Measurements from ENCODE around the gene ALDH1B1. TPM values are rescaled to one million over a fixed set of nuclear protein-coding genes. Genes with fewer than 3 reads are reported as not detected.

Gene ALDH1B1
- total RNA-seq, 1 experiment from 2014 or later = 29.0 TPM

DNA sequence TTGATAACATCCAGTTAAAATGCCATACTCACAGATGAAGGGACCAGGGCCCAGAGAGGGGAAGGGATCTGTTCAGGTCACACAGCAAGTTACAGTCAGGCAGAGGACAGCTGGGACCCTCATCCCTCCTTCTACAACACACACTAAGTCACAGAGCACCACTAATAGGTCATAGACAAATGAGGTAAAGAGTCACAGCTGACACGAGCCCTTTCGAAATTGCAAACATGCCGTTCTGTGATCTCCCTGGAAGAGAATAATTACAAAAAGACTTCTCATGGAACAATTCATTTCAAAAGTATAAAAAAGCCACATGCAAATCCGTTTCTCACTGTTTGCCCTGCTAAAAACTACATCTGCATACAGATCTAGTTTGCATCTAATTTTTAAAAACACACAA lies 16.2 kb downstream of the ALDH1B1 start:
- TF ChIP-seq EZH2 (IDR thresholded peaks at IDR 0.05; ENCODE audit: low read length, unreplicated experiment) (no peak), EZH2phosphoT487 (IDR thresholded peaks at IDR 0.05; ENCODE audit: borderline replicate concordance, low read length) (no peak)
- TF ChIP-seq, protein P1, sequence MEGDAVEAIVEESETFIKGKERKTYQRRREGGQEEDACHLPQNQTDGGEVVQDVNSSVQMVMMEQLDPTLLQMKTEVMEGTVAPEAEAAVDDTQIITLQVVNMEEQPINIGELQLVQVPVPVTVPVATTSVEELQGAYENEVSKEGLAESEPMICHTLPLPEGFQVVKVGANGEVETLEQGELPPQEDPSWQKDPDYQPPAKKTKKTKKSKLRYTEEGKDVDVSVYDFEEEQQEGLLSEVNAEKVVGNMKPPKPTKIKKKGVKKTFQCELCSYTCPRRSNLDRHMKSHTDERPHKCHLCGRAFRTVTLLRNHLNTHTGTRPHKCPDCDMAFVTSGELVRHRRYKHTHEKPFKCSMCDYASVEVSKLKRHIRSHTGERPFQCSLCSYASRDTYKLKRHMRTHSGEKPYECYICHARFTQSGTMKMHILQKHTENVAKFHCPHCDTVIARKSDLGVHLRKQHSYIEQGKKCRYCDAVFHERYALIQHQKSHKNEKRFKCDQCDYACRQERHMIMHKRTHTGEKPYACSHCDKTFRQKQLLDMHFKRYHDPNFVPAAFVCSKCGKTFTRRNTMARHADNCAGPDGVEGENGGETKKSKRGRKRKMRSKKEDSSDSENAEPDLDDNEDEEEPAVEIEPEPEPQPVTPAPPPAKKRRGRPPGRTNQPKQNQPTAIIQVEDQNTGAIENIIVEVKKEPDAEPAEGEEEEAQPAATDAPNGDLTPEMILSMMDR (conservative IDR thresholded peaks at IDR 0.05; ENCODE audit: low read depth, low read length) = no peak
- POLR2A ChIA-PET (ENCODE audit: unreplicated experiment) = no interaction called here
- no TSS peak for BruUV-seq (replicated peaks)
- Histone ChIP-seq H3K4me3 (ENCODE audit: low read length) (no peak overlapping the region), H3K9me3 (ENCODE audit: low read length) (no peaks in the 10 kb centered on the region), H3K4me1 (ENCODE audit: insufficient read depth, low read length) (no peaks in the 10 kb centered on the region), H3K36me3 (ENCODE audit: low read depth, low read length) (no peaks in the 10 kb centered on the region), H3K9me2 (replicated peaks; ENCODE audit: low read length) (no peaks in the 10 kb centered on the region), H3K27me3 (ENCODE audit: low read length) (0 out of 2 replicates have a peak, but pooled peaks cover 8% of the 10 kb centered on the region), H3K79me2 (ENCODE audit: low read length) (no peaks in the 10 kb centered on the region), H3K4me2 (ENCODE audit: low read length) (no peak overlapping the region), H4K20me1 (ENCODE audit: low read length) (no peaks in the 10 kb centered on the region), H3K9ac (ENCODE audit: low read length) (no peak overlapping the region), H2AFZ (ENCODE audit: low read length) (no peak overlapping the region), H3K27ac (ENCODE audit: low read length) (no peak overlapping the region), H3F3A (ENCODE audit: low read length, unreplicated experiment) (no peaks in the 10 kb centered on the region)
- CTCF ChIA-PET = no interaction called here
- ATAC-seq = no peak
- no peak for DNase-seq
- intact Hi-C loops (cut with micrococcal nuclease) = no loop called here

DNA sequence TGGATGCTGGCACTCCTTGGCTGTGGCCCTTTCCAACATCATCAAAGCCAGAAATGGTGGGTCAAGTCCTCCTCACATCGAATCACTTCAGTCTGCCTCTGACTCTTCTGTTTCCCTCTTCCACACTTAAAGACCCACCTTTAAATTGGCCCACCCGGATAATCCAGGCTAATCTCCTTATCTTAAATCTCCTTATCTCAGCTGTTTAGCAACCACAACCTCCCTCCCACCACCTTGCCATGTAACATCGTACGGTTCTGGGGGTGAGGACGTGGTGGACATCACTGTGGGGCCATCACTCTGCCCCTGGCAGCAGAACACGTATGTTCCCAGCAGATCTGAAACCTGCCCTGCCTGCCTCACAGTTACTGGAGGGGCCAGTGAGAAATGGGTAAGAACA lies 20.2 kb downstream of the ALDH1B1 start:
- H4K20me1 ChIP-seq (ENCODE audit: low read length) = no peaks in the 10 kb centered on the region
- H3K27ac ChIP-seq (ENCODE audit: low read length) = no peak overlapping the region
- no TSS peak for BruUV-seq (replicated peaks)
- intact Hi-C loops (cut with micrococcal nuclease) = no loop called here
- DNase-seq (no peak), ATAC-seq (no peak)
- no peaks in the 10 kb centered on the region for H3K36me3 ChIP-seq (ENCODE audit: low read depth, low read length)
- H3K4me1 ChIP-seq (ENCODE audit: insufficient read depth, low read length) = no peaks in the 10 kb centered on the region
- H3K4me3 ChIP-seq (ENCODE audit: low read length) = no peak overlapping the region
- H3K9ac ChIP-seq (ENCODE audit: low read length) = no peak overlapping the region
- no peaks in the 10 kb centered on the region for H3K9me3 ChIP-seq (ENCODE audit: low read length)
- H3F3A ChIP-seq (ENCODE audit: low read length, unreplicated experiment) = no peaks in the 10 kb centered on the region
- H3K79me2 ChIP-seq (ENCODE audit: low read length) = no peaks in the 10 kb centered on the region
- H3K9me2 ChIP-seq (replicated peaks; ENCODE audit: low read length) = no peaks in the 10 kb centered on the region
- no peak overlapping the region for H2AFZ ChIP-seq (ENCODE audit: low read length)
- ChIA-PET CTCF (no interaction called here), POLR2A (ENCODE audit: unreplicated experiment) (no interaction called here)
- H3K4me2 ChIP-seq (ENCODE audit: low read length) = no peak overlapping the region
- H3K27me3 ChIP-seq (ENCODE audit: low read length) = 0 out of 2 replicates have a peak, but pooled peaks cover 4% of the 10 kb centered on the region
- TF ChIP-seq EZH2phosphoT487 (IDR thresholded peaks at IDR 0.05; ENCODE audit: borderline replicate concordance, low read length) (no peak), EZH2 (IDR thresholded peaks at IDR 0.05; ENCODE audit: low read length, unreplicated experiment) (no peak)
- TF ChIP-seq, protein P1 (conservative IDR thresholded peaks at IDR 0.05; ENCODE audit: low read depth, low read length) = no peak

DNA sequence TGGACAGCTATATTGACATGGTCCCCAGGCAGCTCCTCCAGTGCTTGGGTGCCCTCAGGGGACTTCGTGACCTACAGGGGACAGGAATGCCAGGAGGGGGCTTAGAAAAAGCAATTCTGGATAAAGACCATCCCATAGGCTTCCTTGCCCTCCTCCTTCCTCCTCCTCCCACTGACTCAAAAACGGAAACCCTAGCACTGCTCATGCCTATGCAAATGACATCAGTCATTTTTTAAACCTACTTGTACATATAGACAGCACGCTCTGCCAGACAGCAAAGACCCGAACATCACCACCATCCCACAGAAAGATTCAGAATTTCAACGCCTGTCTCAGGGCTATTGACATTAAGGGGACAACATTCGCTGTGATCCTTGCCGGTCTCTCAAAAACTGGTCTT lies 20.8 kb downstream of the ALDH1B1 start:
- BruUV-seq (replicated peaks) = no TSS peak
- no peak overlapping the region for H3K27ac ChIP-seq (ENCODE audit: low read length)
- no peak overlapping the region for H3K4me3 ChIP-seq (ENCODE audit: low read length)
- ChIA-PET CTCF (no interaction called here), POLR2A (ENCODE audit: unreplicated experiment) (no interaction called here)
- H3F3A ChIP-seq (ENCODE audit: low read length, unreplicated experiment) = no peaks in the 10 kb centered on the region
- intact Hi-C loops (cut with micrococcal nuclease) = no loop called here
- H3K9me3 ChIP-seq (ENCODE audit: low read length) = no peaks in the 10 kb centered on the region
- TF ChIP-seq, protein P1 (conservative IDR thresholded peaks at IDR 0.05; ENCODE audit: low read depth, low read length) = no peak
- TF ChIP-seq EZH2 (IDR thresholded peaks at IDR 0.05; ENCODE audit: low read length, unreplicated experiment) (no peak), EZH2phosphoT487 (IDR thresholded peaks at IDR 0.05; ENCODE audit: borderline replicate concordance, low read length) (no peak)
- no peaks in the 10 kb centered on the region for H4K20me1 ChIP-seq (ENCODE audit: low read length)
- no peaks in the 10 kb centered on the region for H3K9me2 ChIP-seq (replicated peaks; ENCODE audit: low read length)
- no peak for ATAC-seq
- no peak overlapping the region for H3K9ac ChIP-seq (ENCODE audit: low read length)
- no peaks in the 10 kb centered on the region for H3K4me1 ChIP-seq (ENCODE audit: insufficient read depth, low read length)
- no peaks in the 10 kb centered on the region for H3K36me3 ChIP-seq (ENCODE audit: low read depth, low read length)
- no peak for DNase-seq
- H3K79me2 ChIP-seq (ENCODE audit: low read length) = no peaks in the 10 kb centered on the region
- H3K4me2 ChIP-seq (ENCODE audit: low read length) = no peak overlapping the region
- H2AFZ ChIP-seq (ENCODE audit: low read length) = no peak overlapping the region
- 0 out of 2 replicates have a peak, but pooled peaks cover 4% of the 10 kb centered on the region for H3K27me3 ChIP-seq (ENCODE audit: low read length)

Data from PC-3 (cell line).